ENCODE results near the gene ZC3H7B.

GRCh38 chr22:41327124-41327523 lies 25.8 kb downstream of the ZC3H7B start:
- TF ChIP-seq CTCF (conservative IDR thresholded peaks at IDR 0.05; ENCODE audit: low read depth, low read length) (no peak), EZH2 (IDR thresholded peaks at IDR 0.05; ENCODE audit: low read length, unreplicated experiment) (no peak)
